Hepatocyte (in vitro differentiated cells): ENCODE measurements around the gene EFCAB7. TPM values are rescaled to one million over a fixed set of nuclear protein-coding genes. Genes with fewer than 3 reads are reported as not detected.
"Not testable (repeated sequence)": the region's sequence is repeated elsewhere in the genome, so short reads cannot be mapped to it uniquely, and the experiment has no call there.

Experiments used
- DNase-seq: peaks from one replicate; pipeline ENCODE4 v3.0.0-alpha.2; 2016; ENCODE audit warnings: low spot score
- H2AFZ ChIP-seq: fragments of 200-600 bp; sonication (generic); 2 replicates; pipeline ENCODE4 v1.6.0; 2016; ENCODE audit warnings: antibody characterized with exemption, mild to moderate bottlenecking
- H3K27ac ChIP-seq: fragments of 200-600 bp; sonication (generic); 2 replicates; pipeline ENCODE4 v1.5.1; 2016; ENCODE audit warnings: mild to moderate bottlenecking
- H3K27me3 ChIP-seq: fragments of 200-600 bp; sonication (generic); 2 replicates; pipeline ENCODE4 v1.6.1; 2016
- H3K36me3 ChIP-seq: fragments of 200-600 bp; sonication (generic); replicated peaks from 2 replicates; pipeline ENCODE4 v1.5.1; 2016; ENCODE audit warnings: low read depth; ENCODE audit not compliant: insufficient read depth
- H3K4me1 ChIP-seq: fragments of 200-600 bp; sonication (generic); 2 replicates; pipeline ENCODE4 v1.5.1; 2016; ENCODE audit warnings: mild to moderate bottlenecking, moderate library complexity; ENCODE audit not compliant: insufficient read depth
- H3K4me2 ChIP-seq: fragments of 200-600 bp; sonication (generic); 2 replicates; pipeline ENCODE4 v1.6.0; 2016
- H3K4me3 ChIP-seq: fragments of 200-600 bp; sonication (generic); 2 replicates; pipeline ENCODE4 v1.5.1; 2016; ENCODE audit warnings: mild to moderate bottlenecking
- H3K79me2 ChIP-seq: fragments of 200-600 bp; sonication (generic); 2 replicates; pipeline ENCODE4 v1.6.0; 2017; ENCODE audit warnings: mild to moderate bottlenecking
- H3K9me2 ChIP-seq: fragments of 200-600 bp; sonication (generic); replicated peaks from 2 replicates; pipeline ENCODE4 v1.6.0; 2017; ENCODE audit warnings: mild to moderate bottlenecking; ENCODE audit not compliant: insufficient read depth
- H3K9me3 ChIP-seq: fragments of 200-600 bp; sonication (generic); 2 replicates; pipeline ENCODE4 v1.5.1; 2016; ENCODE audit warnings: low read depth, mild to moderate bottlenecking
- H4K20me1 ChIP-seq: fragments of 200-600 bp; sonication (generic); 2 replicates; pipeline ENCODE4 v1.6.0; 2016; ENCODE audit warnings: mild to moderate bottlenecking; ENCODE audit not compliant: insufficient read depth, poor library complexity, severe bottlenecking
- CTCF ChIP-seq: fragments of 200-600 bp; sonication (generic); IDR thresholded peaks from 2 replicates; pipeline ENCODE4 v1.5.1; 2016; ENCODE audit warnings: antibody characterized with exemption, mild to moderate bottlenecking; ENCODE audit not compliant: poor library complexity
- EZH2 ChIP-seq: fragments of 200-600 bp; sonication (generic); IDR thresholded peaks from 2 replicates; pipeline ENCODE4 v1.6.1; 2016; ENCODE audit warnings: antibody characterized with exemption, mild to moderate bottlenecking, borderline replicate concordance
- EZH2phosphoT487 ChIP-seq: fragments of 200-600 bp; sonication (generic); IDR thresholded peaks from one replicate; pipeline ENCODE4 v1.6.1; 2018; ENCODE audit warnings: antibody characterized with exemption, mild to moderate bottlenecking, low read depth, moderate library complexity; ENCODE audit not compliant: unreplicated experiment, severe bottlenecking
- WGBS: methylation state at CpG from one replicate; pipeline ENCODE4 v1.1.6; 2016; ENCODE audit warnings: low lambda C conversion rate; ENCODE audit errors: missing lambda C conversion rate; 5-methylcytosine and 5-hydroxymethylcytosine counted together
- polyA plus RNA-seq: library from polyadenylated mRNA; unstranded; fragments of >200 nt; fragmentation: Nextera tagmentation; extraction: Ambion mirVana; gene quantifications from 2 replicates; pipeline ENCODE4 v1.2.1, GENCODE V29; 2016
- total RNA-seq: library from RNA; depleted of rRNA; stranded (reverse); fragments of >200 nt; gene quantifications from 2 replicates; pipeline ENCODE4 v1.2.3, GENCODE V29; 2014

The EFCAB7 gene
- total and polyA plus RNA-seq, 2 experiments from 2014 or later: 4.3 to 7.9 TPM

GRCh38 chr1:63575340-63575826, 52.1 kb downstream of the EFCAB7 start:
- H3K9me2 ChIP-seq: no peaks in the 10 kb centered on the region
- 72% methylated on average over 4 of the region's 4 CpGs for WGBS
- H3K27ac ChIP-seq: no peak overlapping the region
- DNase-seq: peak; percentile 23
- H2AFZ ChIP-seq: no peak overlapping the region
- H3K4me2 ChIP-seq: no peak overlapping the region
- H3K4me1 ChIP-seq: no peaks in the 10 kb centered on the region
- no peaks in the 10 kb centered on the region for H3K79me2 ChIP-seq
- H4K20me1 ChIP-seq: no peaks in the 10 kb centered on the region
- H3K36me3 ChIP-seq: no peaks in the 10 kb centered on the region
- H3K4me3 ChIP-seq: no peak overlapping the region
- no peaks in the 10 kb centered on the region for H3K9me3 ChIP-seq
- TF ChIP-seq EZH2phosphoT487: no peak
- TF ChIP-seq CTCF: peak; percentile 61
- no peak for TF ChIP-seq EZH2
- no peaks in the 10 kb centered on the region for H3K27me3 ChIP-seq

GRCh38 chr1:63586326-63586725, 63.0 kb downstream of the EFCAB7 start:
- not testable (repeated sequence) for H3K27ac ChIP-seq

GRCh38 chr1:63590166-63590560, 66.8 kb downstream of the EFCAB7 start:
- Histone ChIP-seq H3K9me3 (no peaks in the 10 kb centered on the region), H3K27ac (no peak overlapping the region), H3K4me3 (no peak overlapping the region), H3K79me2 (peaks cover 4% of the 10 kb centered on the region), H3K4me1 (peaks cover 3% of the 10 kb centered on the region), H2AFZ (no peak overlapping the region), H3K36me3 (no peaks in the 10 kb centered on the region), H4K20me1 (no peaks in the 10 kb centered on the region), H3K9me2 (no peaks in the 10 kb centered on the region), H3K27me3 (no peaks in the 10 kb centered on the region), H3K4me2 (peak overlapping the region; percentile 27)
- WGBS: 76% methylated on average over 3 of the region's 3 CpGs
- no peak for DNase-seq
- TF ChIP-seq EZH2 (no peak), EZH2phosphoT487 (no peak), CTCF (no peak)

More at GRCh38 chr1:63586326-63586725, 63.0 kb downstream of the EFCAB7 start:
- not testable (repeated sequence) for H3K79me2 ChIP-seq, H2AFZ ChIP-seq, H3K4me2 ChIP-seq, H3K36me3 ChIP-seq, H3K9me2 ChIP-seq, H3K9me3 ChIP-seq, H3K27me3 ChIP-seq, H4K20me1 ChIP-seq, DNase-seq, H3K4me3 ChIP-seq, H3K4me1 ChIP-seq
- WGBS: 94% methylated on average over 1 of the region's 1 CpG

- peaks cover 20% of the 10 kb centered on the region for H3K79me2 ChIP-seq
- no peak for TF ChIP-seq EZH2phosphoT487
- no peak for TF ChIP-seq CTCF
- no peak for TF ChIP-seq EZH2
- H3K27ac ChIP-seq: peak overlapping the region; percentile 95
- H3K4me2 ChIP-seq: peak overlapping the region; percentile 83
- no peaks in the 10 kb centered on the region for H3K36me3 ChIP-seq
- 38% methylated on average over 14 of the region's 18 CpGs for WGBS
- no peaks in the 10 kb centered on the region for H4K20me1 ChIP-seq
- H2AFZ ChIP-seq: peak overlapping the region; percentile 99
- H3K4me1 ChIP-seq: peaks cover 3% of the 10 kb centered on the region
- H3K27me3 ChIP-seq: no peaks in the 10 kb centered on the region
- peak overlapping the region; percentile 79 for H3K4me3 ChIP-seq
- H3K9me2 ChIP-seq: no peaks in the 10 kb centered on the region
- H3K9me3 ChIP-seq: no peaks in the 10 kb centered on the region
- no peak for DNase-seq
Observed at GRCh38 chr1:63592536-63593302, 69.4 kb downstream of the EFCAB7 start.
